AG09309 (cell line): ENCODE results near the gene ADRA2B.

Experiments used
- DNase-seq: peaks from one replicate; pipeline ENCODE4 v3.0.0-alpha.2; 2010; ENCODE audit warnings: low read depth
- H3K4me3 ChIP-seq: 2 replicates; pipeline ENCODE4 v1.5.1; 2011; ENCODE audit warnings: mild to moderate bottlenecking, low read depth, low read length, moderate library complexity; ENCODE audit not compliant: control insufficient read depth
- CTCF ChIP-seq: IDR thresholded peaks from 2 replicates; pipeline ENCODE4 v1.5.1; 2011; ENCODE audit warnings: mild to moderate bottlenecking, low read depth, low read length, inconsistent platforms; ENCODE audit not compliant: insufficient read depth, control insufficient read depth; ENCODE audit errors: missing control alignments

ADRA2B gene

GRCh38 chr2:96092573-96092877 lies 23.8 kb downstream of the ADRA2B start:
- H3K4me3 ChIP-seq, result no peak overlapping the region
- TF ChIP-seq CTCF, result no peak
- no peak for DNase-seq

GRCh38 chr2:96091711-96092572 lies 24.4 kb downstream of the ADRA2B start:
- DNase-seq, result no peak
- H3K4me3 ChIP-seq, result no peak overlapping the region
- TF ChIP-seq CTCF, result no peak

- no peak for DNase-seq
- H3K4me3 ChIP-seq, result no peak overlapping the region
- TF ChIP-seq CTCF, result no peak
Measured at GRCh38 chr2:96091141-96091710, 25.1 kb downstream of the ADRA2B start.

GRCh38 chr2:96090196-96090926 lies 26.0 kb downstream of the ADRA2B start:
- no peak overlapping the region for H3K4me3 ChIP-seq
- no peak for TF ChIP-seq CTCF
- no peak for DNase-seq

- TF ChIP-seq CTCF, result no peak
- no peak for DNase-seq
- no peak overlapping the region for H3K4me3 ChIP-seq
Measured at GRCh38 chr2:96089356-96090195, 26.8 kb downstream of the ADRA2B start.
